Mesenchymal stem cell (in vitro differentiated cells and primary cell): ENCODE measurements around the gene NPAS2.

Experiments
- DNase-seq: peaks from one replicate; pipeline ENCODE4 v3.0.0-alpha.2; 2013
- H2AFZ ChIP-seq: one replicate; pipeline ENCODE4 v1.6.1; 2013; ENCODE audit warnings: low read depth, mild to moderate bottlenecking, control low read depth, inconsistent platforms, low read length, moderate library complexity
- H2AK5ac ChIP-seq: 2 replicates; pipeline ENCODE4 v1.6.1; 2013; ENCODE audit warnings: low read length, moderate library complexity, mild to moderate bottlenecking, inconsistent platforms; ENCODE audit not compliant: severe bottlenecking
- H2BK120ac ChIP-seq: one replicate; pipeline ENCODE4 v1.6.1; 2013; ENCODE audit warnings: low read depth, mild to moderate bottlenecking, inconsistent platforms, low read length, moderate library complexity
- H2BK12ac ChIP-seq, 2 experiments: one replicate each; pipeline ENCODE4 v1.6.1; 2013; ENCODE audit warnings: inconsistent platforms in 2 of 2, low read length in 2 of 2, mild to moderate bottlenecking in 2 of 2, moderate library complexity in 2 of 2, control low read depth in 1 of 2
- H2BK15ac ChIP-seq: one replicate; pipeline ENCODE4 v1.6.1; 2013; ENCODE audit warnings: mild to moderate bottlenecking, low read depth, inconsistent platforms; ENCODE audit not compliant: poor library complexity, severe bottlenecking
- H2BK5ac ChIP-seq: 2 replicates; pipeline ENCODE4 v1.6.1; 2013; ENCODE audit warnings: low read depth, mild to moderate bottlenecking, low read length, control low read depth, inconsistent platforms; ENCODE audit not compliant: poor library complexity, severe bottlenecking
- H3K14ac ChIP-seq, 2 experiments: one replicate each; pipeline ENCODE4 v1.6.1; 2013; ENCODE audit warnings: inconsistent platforms in 2 of 2, low read length in 2 of 2, control low read depth in 1 of 2, mild to moderate bottlenecking in 1 of 2, moderate library complexity in 1 of 2
- H3K18ac ChIP-seq, 2 experiments: one replicate each; pipeline ENCODE4 v1.6.1; 2013; ENCODE audit warnings: inconsistent platforms in 2 of 2, low read length in 2 of 2, control low read depth in 1 of 2, low read depth in 1 of 2, mild to moderate bottlenecking in 1 of 2
- H3K23ac ChIP-seq, 2 experiments: one replicate each; pipeline ENCODE4 v1.6.1; 2013; ENCODE audit warnings: inconsistent platforms in 2 of 2, low read length in 2 of 2, mild to moderate bottlenecking in 2 of 2, moderate library complexity in 2 of 2, control low read depth in 1 of 2
- H3K27ac ChIP-seq: 2 replicates; pipeline ENCODE4 v1.5.1; 2013; ENCODE audit warnings: mild to moderate bottlenecking, moderate library complexity, low read length, control low read depth, inconsistent platforms; ENCODE audit not compliant: poor library complexity, severe bottlenecking
- H3K27me3 ChIP-seq, 2 experiments: 2 replicates each; pipeline versions ENCODE4 v1.6.1 to v1.7.0; 2013; ENCODE audit warnings: low read length in 2 of 2, mild to moderate bottlenecking in 2 of 2, moderate library complexity in 2 of 2, control low read depth in 1 of 2, inconsistent platforms in 1 of 2; ENCODE audit not compliant: control insufficient read depth in 1 of 2, insufficient read depth in 1 of 2
- H3K36me3 ChIP-seq, 2 experiments: 2 replicates each; pipeline versions ENCODE4 v1.6.1 to v1.7.0; 2013; ENCODE audit warnings: low read length in 2 of 2, control low read depth in 1 of 2, inconsistent platforms in 1 of 2, low read depth in 1 of 2, mild to moderate bottlenecking in 1 of 2; ENCODE audit not compliant: insufficient read depth in 2 of 2, control insufficient read depth in 1 of 2
- H3K4ac ChIP-seq, 2 experiments: one replicate each; pipeline ENCODE4 v1.6.1; 2013; ENCODE audit warnings: inconsistent platforms in 2 of 2, low read length in 2 of 2, mild to moderate bottlenecking in 2 of 2, moderate library complexity in 2 of 2, control low read depth in 1 of 2, low read depth in 1 of 2
- H3K4me1 ChIP-seq: 2 replicates; pipeline ENCODE4 v1.6.1; 2013; ENCODE audit warnings: low read depth, low read length, control low read depth; ENCODE audit not compliant: control insufficient read depth, insufficient read depth
- H3K4me2 ChIP-seq: 2 replicates; pipeline ENCODE4 v1.6.1; 2013; ENCODE audit warnings: low read length, mild to moderate bottlenecking, inconsistent platforms; ENCODE audit not compliant: poor library complexity, severe bottlenecking
- H3K4me3 ChIP-seq, 2 experiments: 2 replicates each; pipeline versions ENCODE4 v1.5.1 to v1.7.0; 2013; ENCODE audit warnings: low read length in 2 of 2, mild to moderate bottlenecking in 2 of 2, control low read depth in 1 of 2, low read depth in 1 of 2; ENCODE audit not compliant: insufficient read depth in 1 of 2
- H3K79me1 ChIP-seq: replicated peaks from 2 replicates; pipeline ENCODE4 v1.6.1; 2013; ENCODE audit warnings: mild to moderate bottlenecking, control low read depth, low read length, inconsistent platforms; ENCODE audit not compliant: poor library complexity, severe bottlenecking
- H3K9ac ChIP-seq: 2 replicates; pipeline ENCODE4 v1.7.0; 2013; ENCODE audit warnings: mild to moderate bottlenecking, low read length, moderate library complexity
- H3K9me3 ChIP-seq: 2 replicates; pipeline ENCODE4 v1.7.0; 2013; ENCODE audit warnings: mild to moderate bottlenecking, low read length; ENCODE audit not compliant: control insufficient read depth
- H4K8ac ChIP-seq: one replicate; pipeline ENCODE4 v1.6.1; 2013; ENCODE audit warnings: inconsistent platforms, mild to moderate bottlenecking, low read length, moderate library complexity
- H4K91ac ChIP-seq: one replicate; pipeline ENCODE4 v1.6.1; 2013; ENCODE audit warnings: mild to moderate bottlenecking, low read length, inconsistent platforms
- WGBS: methylation state at CpG from one replicate; pipeline ENCODE4 v1.1.7; 2013; ENCODE audit warnings: mixed read lengths; 5-methylcytosine and 5-hydroxymethylcytosine counted together

The NPAS2 gene

GRCh38 chr2:100856732-100857131 is 36.8 kb downstream of the NPAS2 start:
- no peak overlapping the region for H3K4me3 ChIP-seq
- H3K4me2 ChIP-seq = no peak overlapping the region
- no peaks in the 10 kb centered on the region for H3K27me3 ChIP-seq
- no peaks in the 10 kb centered on the region for H3K9me3 ChIP-seq
- WGBS = 82% methylated on average over 8 of the region's 8 CpGs
- H2BK12ac ChIP-seq = no peak overlapping the region
- H3K27ac ChIP-seq = no peak overlapping the region
- no peak overlapping the region for H2BK5ac ChIP-seq
- no peak overlapping the region for H2BK120ac ChIP-seq
- H2BK15ac ChIP-seq = peak overlapping the region; percentile 55
- no peak overlapping the region for H3K23ac ChIP-seq
- DNase-seq = no peak
- no peaks in the 10 kb centered on the region for H3K36me3 ChIP-seq
- no peaks in the 10 kb centered on the region for H3K79me1 ChIP-seq
- H3K18ac ChIP-seq = no peak overlapping the region
- no peak overlapping the region for H4K8ac ChIP-seq
- H2AFZ ChIP-seq = no peak overlapping the region
- peak overlapping the region; percentile 28 for H4K91ac ChIP-seq
- H2AK5ac ChIP-seq = no peak overlapping the region
- no peak overlapping the region for H3K4ac ChIP-seq
- no peak overlapping the region for H3K14ac ChIP-seq
- H3K4me1 ChIP-seq = no peaks in the 10 kb centered on the region
- H3K9ac ChIP-seq = no peak overlapping the region

- Histone ChIP-seq H3K14ac (no peak overlapping the region), H3K4me3 (no peak overlapping the region), H3K4me1 (no peaks in the 10 kb centered on the region), H3K27me3 (no peaks in the 10 kb centered on the region), H3K4ac (peak overlapping the region in 1 of 2 experiments; percentile 73), H4K8ac (peak overlapping the region; percentile 16), H3K23ac (no peak overlapping the region), H3K27ac (no peak overlapping the region), H3K4me2 (no peak overlapping the region), H3K9me3 (no peaks in the 10 kb centered on the region), H4K91ac (peak overlapping the region; percentile 86), H2AFZ (no peak overlapping the region), H2BK15ac (no peak overlapping the region), H2BK5ac (no peak overlapping the region), H2AK5ac (no peak overlapping the region), H3K79me1 (no peaks in the 10 kb centered on the region), H2BK120ac (peak overlapping the region; percentile 98), H3K9ac (peak overlapping the region; percentile 68), H2BK12ac (peak overlapping the region in 1 of 2 experiments; percentile 51), H3K36me3 (no peaks in the 10 kb centered on the region), H3K18ac (peak overlapping the region; percentile 60 to 67)
- WGBS = 86% methylated on average over 6 of the region's 6 CpGs
- DNase-seq = no peak
These were observed 37.4 kb downstream of the NPAS2 start for GRCh38 chr2:100857341-100857740.

- H2BK120ac ChIP-seq = peak overlapping the region; percentile 12
- H3K4me2 ChIP-seq = no peak overlapping the region
- H2BK5ac ChIP-seq = no peak overlapping the region
- no peak overlapping the region for H3K14ac ChIP-seq
- no peak overlapping the region for H2AK5ac ChIP-seq
- H3K27ac ChIP-seq = no peak overlapping the region
- H3K27me3 ChIP-seq = no peaks in the 10 kb centered on the region
- no peaks in the 10 kb centered on the region for H3K79me1 ChIP-seq
- no peak overlapping the region for H3K23ac ChIP-seq
- H2BK15ac ChIP-seq = no peak overlapping the region
- H4K91ac ChIP-seq = peak overlapping the region; percentile 86
- no peak overlapping the region for H3K4me3 ChIP-seq
- no peaks in the 10 kb centered on the region for H3K9me3 ChIP-seq
- H3K18ac ChIP-seq = peak overlapping the region; percentile 45 to 67
- peak overlapping the region in 1 of 2 experiments; percentile 73 for H3K4ac ChIP-seq
- H4K8ac ChIP-seq = peak overlapping the region; percentile 16
- DNase-seq = peak; percentile 97
- H3K4me1 ChIP-seq = no peaks in the 10 kb centered on the region
- whole genome bisulfite sequencing = 11% methylated on average over 3 of the region's 3 CpGs
- H3K9ac ChIP-seq = peak overlapping the region; percentile 68
- no peak overlapping the region for H2AFZ ChIP-seq
- H3K36me3 ChIP-seq = no peaks in the 10 kb centered on the region
- H2BK12ac ChIP-seq = peak overlapping the region in 1 of 2 experiments; percentile 51
These were observed 38.0 kb downstream of the NPAS2 start for GRCh38 chr2:100857915-100858314.

- H3K9me3 ChIP-seq = no peaks in the 10 kb centered on the region
- H3K9ac ChIP-seq = no peak overlapping the region
- no peak overlapping the region for H3K27ac ChIP-seq
- no peak overlapping the region for H4K91ac ChIP-seq
- no peaks in the 10 kb centered on the region for H3K27me3 ChIP-seq
- H3K14ac ChIP-seq = no peak overlapping the region
- no peak overlapping the region for H3K4me2 ChIP-seq
- 98% methylated on average over 2 of the region's 2 CpGs for WGBS
- no peak overlapping the region for H2AK5ac ChIP-seq
- no peak overlapping the region for H3K18ac ChIP-seq
- H3K4me3 ChIP-seq = no peak overlapping the region
- no peak overlapping the region for H2AFZ ChIP-seq
- H4K8ac ChIP-seq = no peak overlapping the region
- H2BK5ac ChIP-seq = no peak overlapping the region
- no peak overlapping the region for H2BK12ac ChIP-seq
- H2BK120ac ChIP-seq = no peak overlapping the region
- no peaks in the 10 kb centered on the region for H3K4me1 ChIP-seq
- DNase-seq = no peak
- no peaks in the 10 kb centered on the region for H3K36me3 ChIP-seq
- no peak overlapping the region for H2BK15ac ChIP-seq
- H3K23ac ChIP-seq = no peak overlapping the region
- no peaks in the 10 kb centered on the region for H3K79me1 ChIP-seq
- H3K4ac ChIP-seq = no peak overlapping the region
These were observed 40.0 kb downstream of the NPAS2 start for GRCh38 chr2:100859902-100860301.
